ENCODE results near the gene DOCK9. TPM values are rescaled to one million over a fixed set of nuclear protein-coding genes. Genes with fewer than 3 reads are reported as not detected.

DOCK9 gene
- total and polyA plus RNA-seq, 2 experiments from 2014 or later, result 8.5 to 57.7 TPM

DNA sequence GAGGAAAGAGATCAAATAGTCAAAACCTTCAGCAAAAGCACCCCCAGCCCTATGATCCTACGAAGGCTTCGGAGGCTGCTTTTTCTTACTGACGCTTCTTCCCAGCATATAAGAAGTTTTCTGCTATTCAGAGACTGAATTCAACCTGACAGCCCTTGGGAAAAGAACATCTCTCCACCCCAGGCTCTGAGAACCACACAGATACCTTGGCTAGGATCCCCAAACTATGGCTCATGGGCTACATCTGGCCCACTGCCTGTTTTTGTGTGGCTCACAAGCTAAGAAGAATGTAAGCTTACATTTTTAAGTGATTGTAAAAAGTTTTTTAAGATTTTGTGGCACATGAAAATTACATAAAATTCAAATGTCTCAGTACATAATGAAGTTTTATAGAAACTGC, 228.4 kb downstream of the DOCK9 start:
- H3K4me3 Mint-ChIP-seq, result no peak overlapping the region
- H3K36me3 ChIP-seq (ENCODE audit: insufficient read depth), result no peaks in the 10 kb centered on the region
- no peaks in the 10 kb centered on the region for H4K20me1 ChIP-seq (replicated peaks; ENCODE audit: insufficient read depth)
- no peak overlapping the region for H3K27ac Mint-ChIP-seq
- no peak overlapping the region for H3K27ac ChIP-seq (ENCODE audit: low read depth)
- DNase-seq (ENCODE audit: low spot score) (no peak), ATAC-seq (no peak)
- no peak overlapping the region for H3K4me2 ChIP-seq
- H3K4me3 ChIP-seq, result no peak overlapping the region
- peaks cover 25% of the 10 kb centered on the region for H3K27me3 Mint-ChIP-seq (ENCODE audit: insufficient read depth, low read depth, poor library complexity)
- TF ChIP-seq, protein P1, sequence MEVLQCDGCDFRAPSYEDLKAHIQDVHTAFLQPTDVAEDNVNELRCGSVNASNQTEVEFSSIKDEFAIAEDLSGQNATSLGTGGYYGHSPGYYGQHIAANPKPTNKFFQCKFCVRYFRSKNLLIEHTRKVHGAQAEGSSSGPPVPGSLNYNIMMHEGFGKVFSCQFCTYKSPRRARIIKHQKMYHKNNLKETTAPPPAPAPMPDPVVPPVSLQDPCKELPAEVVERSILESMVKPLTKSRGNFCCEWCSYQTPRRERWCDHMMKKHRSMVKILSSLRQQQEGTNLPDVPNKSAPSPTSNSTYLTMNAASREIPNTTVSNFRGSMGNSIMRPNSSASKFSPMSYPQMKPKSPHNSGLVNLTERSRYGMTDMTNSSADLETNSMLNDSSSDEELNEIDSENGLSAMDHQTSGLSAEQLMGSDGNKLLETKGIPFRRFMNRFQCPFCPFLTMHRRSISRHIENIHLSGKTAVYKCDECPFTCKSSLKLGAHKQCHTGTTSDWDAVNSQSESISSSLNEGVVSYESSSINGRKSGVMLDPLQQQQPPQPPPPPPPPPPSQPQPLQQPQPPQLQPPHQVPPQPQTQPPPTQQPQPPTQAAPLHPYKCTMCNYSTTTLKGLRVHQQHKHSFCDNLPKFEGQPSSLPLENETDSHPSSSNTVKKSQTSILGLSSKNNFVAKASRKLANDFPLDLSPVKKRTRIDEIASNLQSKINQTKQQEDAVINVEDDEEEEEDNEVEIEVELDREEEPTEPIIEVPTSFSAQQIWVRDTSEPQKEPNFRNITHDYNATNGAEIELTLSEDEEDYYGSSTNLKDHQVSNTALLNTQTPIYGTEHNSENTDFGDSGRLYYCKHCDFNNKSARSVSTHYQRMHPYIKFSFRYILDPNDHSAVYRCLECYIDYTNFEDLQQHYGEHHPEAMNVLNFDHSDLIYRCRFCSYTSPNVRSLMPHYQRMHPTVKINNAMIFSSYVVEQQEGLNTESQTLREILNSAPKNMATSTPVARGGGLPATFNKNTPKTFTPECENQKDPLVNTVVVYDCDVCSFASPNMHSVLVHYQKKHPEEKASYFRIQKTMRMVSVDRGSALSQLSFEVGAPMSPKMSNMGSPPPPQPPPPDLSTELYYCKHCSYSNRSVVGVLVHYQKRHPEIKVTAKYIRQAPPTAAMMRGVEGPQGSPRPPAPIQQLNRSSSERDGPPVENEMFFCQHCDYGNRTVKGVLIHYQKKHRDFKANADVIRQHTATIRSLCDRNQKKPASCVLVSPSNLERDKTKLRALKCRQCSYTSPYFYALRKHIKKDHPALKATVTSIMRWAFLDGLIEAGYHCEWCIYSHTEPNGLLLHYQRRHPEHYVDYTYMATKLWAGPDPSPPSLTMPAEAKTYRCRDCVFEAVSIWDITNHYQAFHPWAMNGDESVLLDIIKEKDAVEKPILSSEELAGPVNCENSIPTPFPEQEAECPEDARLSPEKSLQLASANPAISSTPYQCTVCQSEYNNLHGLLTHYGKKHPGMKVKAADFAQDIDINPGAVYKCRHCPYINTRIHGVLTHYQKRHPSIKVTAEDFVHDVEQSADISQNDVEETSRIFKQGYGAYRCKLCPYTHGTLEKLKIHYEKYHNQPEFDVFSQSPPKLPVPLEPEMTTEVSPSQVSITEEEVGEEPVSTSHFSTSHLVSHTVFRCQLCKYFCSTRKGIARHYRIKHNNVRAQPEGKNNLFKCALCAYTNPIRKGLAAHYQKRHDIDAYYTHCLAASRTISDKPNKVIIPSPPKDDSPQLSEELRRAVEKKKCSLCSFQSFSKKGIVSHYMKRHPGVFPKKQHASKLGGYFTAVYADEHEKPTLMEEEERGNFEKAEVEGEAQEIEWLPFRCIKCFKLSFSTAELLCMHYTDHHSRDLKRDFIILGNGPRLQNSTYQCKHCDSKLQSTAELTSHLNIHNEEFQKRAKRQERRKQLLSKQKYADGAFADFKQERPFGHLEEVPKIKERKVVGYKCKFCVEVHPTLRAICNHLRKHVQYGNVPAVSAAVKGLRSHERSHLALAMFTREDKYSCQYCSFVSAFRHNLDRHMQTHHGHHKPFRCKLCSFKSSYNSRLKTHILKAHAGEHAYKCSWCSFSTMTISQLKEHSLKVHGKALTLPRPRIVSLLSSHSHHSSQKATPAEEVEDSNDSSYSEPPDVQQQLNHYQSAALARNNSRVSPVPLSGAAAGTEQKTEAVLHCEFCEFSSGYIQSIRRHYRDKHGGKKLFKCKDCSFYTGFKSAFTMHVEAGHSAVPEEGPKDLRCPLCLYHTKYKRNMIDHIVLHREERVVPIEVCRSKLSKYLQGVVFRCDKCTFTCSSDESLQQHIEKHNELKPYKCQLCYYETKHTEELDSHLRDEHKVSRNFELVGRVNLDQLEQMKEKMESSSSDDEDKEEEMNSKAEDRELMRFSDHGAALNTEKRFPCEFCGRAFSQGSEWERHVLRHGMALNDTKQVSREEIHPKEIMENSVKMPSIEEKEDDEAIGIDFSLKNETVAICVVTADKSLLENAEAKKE (CRISPR knock-in tag; IDR thresholded peaks at IDR 0.05), result no peak
- TF ChIP-seq ZNF331 (CRISPR knock-in tag; IDR thresholded peaks at IDR 0.05; ENCODE audit: low read depth) (no peak), CREB1 (CRISPR knock-in tag; IDR thresholded peaks at IDR 0.05; ENCODE audit: low read depth) (no peak), JUNB (IDR thresholded peaks at IDR 0.05; ENCODE audit: unreplicated experiment) (no peak), ZNF114 (CRISPR knock-in tag; IDR thresholded peaks at IDR 0.05) (no peak), POLR2AphosphoS5 (IDR thresholded peaks at IDR 0.05; ENCODE audit: low read depth) (no peak), EZH2 (IDR thresholded peaks at IDR 0.05; ENCODE audit: low read depth, unreplicated experiment) (no peak), STAT1 (IDR thresholded peaks at IDR 0.05; ENCODE audit: unreplicated experiment) (no peak), EZH2phosphoT487 (IDR thresholded peaks at IDR 0.05; ENCODE audit: unreplicated experiment) (no peak), NANOG (IDR thresholded peaks at IDR 0.05; ENCODE audit: borderline replicate concordance) (no peak)
- TF ChIP-seq, protein P2, sequence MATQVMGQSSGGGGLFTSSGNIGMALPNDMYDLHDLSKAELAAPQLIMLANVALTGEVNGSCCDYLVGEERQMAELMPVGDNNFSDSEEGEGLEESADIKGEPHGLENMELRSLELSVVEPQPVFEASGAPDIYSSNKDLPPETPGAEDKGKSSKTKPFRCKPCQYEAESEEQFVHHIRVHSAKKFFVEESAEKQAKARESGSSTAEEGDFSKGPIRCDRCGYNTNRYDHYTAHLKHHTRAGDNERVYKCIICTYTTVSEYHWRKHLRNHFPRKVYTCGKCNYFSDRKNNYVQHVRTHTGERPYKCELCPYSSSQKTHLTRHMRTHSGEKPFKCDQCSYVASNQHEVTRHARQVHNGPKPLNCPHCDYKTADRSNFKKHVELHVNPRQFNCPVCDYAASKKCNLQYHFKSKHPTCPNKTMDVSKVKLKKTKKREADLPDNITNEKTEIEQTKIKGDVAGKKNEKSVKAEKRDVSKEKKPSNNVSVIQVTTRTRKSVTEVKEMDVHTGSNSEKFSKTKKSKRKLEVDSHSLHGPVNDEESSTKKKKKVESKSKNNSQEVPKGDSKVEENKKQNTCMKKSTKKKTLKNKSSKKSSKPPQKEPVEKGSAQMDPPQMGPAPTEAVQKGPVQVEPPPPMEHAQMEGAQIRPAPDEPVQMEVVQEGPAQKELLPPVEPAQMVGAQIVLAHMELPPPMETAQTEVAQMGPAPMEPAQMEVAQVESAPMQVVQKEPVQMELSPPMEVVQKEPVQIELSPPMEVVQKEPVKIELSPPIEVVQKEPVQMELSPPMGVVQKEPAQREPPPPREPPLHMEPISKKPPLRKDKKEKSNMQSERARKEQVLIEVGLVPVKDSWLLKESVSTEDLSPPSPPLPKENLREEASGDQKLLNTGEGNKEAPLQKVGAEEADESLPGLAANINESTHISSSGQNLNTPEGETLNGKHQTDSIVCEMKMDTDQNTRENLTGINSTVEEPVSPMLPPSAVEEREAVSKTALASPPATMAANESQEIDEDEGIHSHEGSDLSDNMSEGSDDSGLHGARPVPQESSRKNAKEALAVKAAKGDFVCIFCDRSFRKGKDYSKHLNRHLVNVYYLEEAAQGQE (IDR thresholded peaks at IDR 0.05; ENCODE audit: unreplicated experiment), result no peak
- TF ChIP-seq, protein P3, sequence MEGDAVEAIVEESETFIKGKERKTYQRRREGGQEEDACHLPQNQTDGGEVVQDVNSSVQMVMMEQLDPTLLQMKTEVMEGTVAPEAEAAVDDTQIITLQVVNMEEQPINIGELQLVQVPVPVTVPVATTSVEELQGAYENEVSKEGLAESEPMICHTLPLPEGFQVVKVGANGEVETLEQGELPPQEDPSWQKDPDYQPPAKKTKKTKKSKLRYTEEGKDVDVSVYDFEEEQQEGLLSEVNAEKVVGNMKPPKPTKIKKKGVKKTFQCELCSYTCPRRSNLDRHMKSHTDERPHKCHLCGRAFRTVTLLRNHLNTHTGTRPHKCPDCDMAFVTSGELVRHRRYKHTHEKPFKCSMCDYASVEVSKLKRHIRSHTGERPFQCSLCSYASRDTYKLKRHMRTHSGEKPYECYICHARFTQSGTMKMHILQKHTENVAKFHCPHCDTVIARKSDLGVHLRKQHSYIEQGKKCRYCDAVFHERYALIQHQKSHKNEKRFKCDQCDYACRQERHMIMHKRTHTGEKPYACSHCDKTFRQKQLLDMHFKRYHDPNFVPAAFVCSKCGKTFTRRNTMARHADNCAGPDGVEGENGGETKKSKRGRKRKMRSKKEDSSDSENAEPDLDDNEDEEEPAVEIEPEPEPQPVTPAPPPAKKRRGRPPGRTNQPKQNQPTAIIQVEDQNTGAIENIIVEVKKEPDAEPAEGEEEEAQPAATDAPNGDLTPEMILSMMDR (conservative IDR thresholded peaks at IDR 0.05; ENCODE audit: low read depth in 2 of 2), result no peak
- TF ChIP-seq, protein P4, sequence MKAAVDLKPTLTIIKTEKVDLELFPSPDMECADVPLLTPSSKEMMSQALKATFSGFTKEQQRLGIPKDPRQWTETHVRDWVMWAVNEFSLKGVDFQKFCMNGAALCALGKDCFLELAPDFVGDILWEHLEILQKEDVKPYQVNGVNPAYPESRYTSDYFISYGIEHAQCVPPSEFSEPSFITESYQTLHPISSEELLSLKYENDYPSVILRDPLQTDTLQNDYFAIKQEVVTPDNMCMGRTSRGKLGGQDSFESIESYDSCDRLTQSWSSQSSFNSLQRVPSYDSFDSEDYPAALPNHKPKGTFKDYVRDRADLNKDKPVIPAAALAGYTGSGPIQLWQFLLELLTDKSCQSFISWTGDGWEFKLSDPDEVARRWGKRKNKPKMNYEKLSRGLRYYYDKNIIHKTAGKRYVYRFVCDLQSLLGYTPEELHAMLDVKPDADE (IDR thresholded peaks at IDR 0.05), result no peak
- peaks cover 27% of the 10 kb centered on the region for H3K27me3 ChIP-seq (ENCODE audit: insufficient read depth)
- no peaks in the 10 kb centered on the region for H3K9me2 ChIP-seq (ENCODE audit: insufficient read depth)
- no peaks in the 10 kb centered on the region for H3F3A ChIP-seq (replicated peaks; ENCODE audit: low read depth)
- no peaks in the 10 kb centered on the region for H3K36me3 Mint-ChIP-seq (ENCODE audit: low read depth)
- H3K4me1 Mint-ChIP-seq, result peaks cover 18% of the 10 kb centered on the region
- peaks cover 17% of the 10 kb centered on the region; the same call in 2 of the 3 replicates for H3K9me3 Mint-ChIP-seq
- H3K79me2 ChIP-seq (replicated peaks; ENCODE audit: insufficient read depth), result no peaks in the 10 kb centered on the region
- H3K4me1 ChIP-seq (ENCODE audit: insufficient read depth), result peaks cover 5% of the 10 kb centered on the region; the same call in 1 of the 2 replicates
- no peak overlapping the region for H2AFZ ChIP-seq
